Gastrocnemius medialis (tissue), 4 donors: ENCODE results near the gene MCF2L.

ENCODE experiments used
- CTCF ChIP-seq, 5 experiments: fragments of 450-650 bp in 3 of 5; fragments of 200-600 bp in 2 of 5; sonication (generic) in 2 of 5; IDR thresholded peaks in 4 of 5; conservative IDR thresholded peaks in 1 of 5; 1 replicate in 4 of 5; 2 replicates in 1 of 5; pipeline ENCODE4 v1.5.1; 2016 to 2019; ENCODE audit warnings: antibody characterized with exemption in 5 of 5, mild to moderate bottlenecking in 3 of 5, moderate library complexity in 3 of 5
- POLR2A ChIP-seq, 2 donors: fragments of 450-650 bp; IDR thresholded peaks; one replicate each; pipeline ENCODE4 v1.6.1; 2017; ENCODE audit warnings: antibody characterized with exemption in 2 of 2, mild to moderate bottlenecking in 2 of 2, moderate library complexity in 2 of 2

- TF ChIP-seq CTCF (IDR thresholded peaks at IDR 0.05 in 4 of 5, conservative IDR thresholded peaks at IDR 0.05 in 1 of 5) = no peak
- TF ChIP-seq POLR2A (IDR thresholded peaks at IDR 0.05) = no peak
Measured at GRCh38 chr13:112995395-112996191, 26.6 kb downstream of the MCF2L start.
